ENCODE measurements around the gene YY1AP1. TPM values are rescaled to one million over a fixed set of nuclear protein-coding genes. Genes with fewer than 3 reads are reported as not detected.
"Not testable (repeated sequence)": the region's sequence is repeated elsewhere in the genome, so short reads cannot be mapped to it uniquely, and the experiment has no call there.

The YY1AP1 gene
- total RNA-seq, 1 experiment from 2014 or later: 40.3 TPM

GRCh38 chr1:155706139-155706538 is 17.6 kb upstream of the YY1AP1 start:
- Histone ChIP-seq H3K4me3 (replicated peaks in 1 of 2; ENCODE audit: low read depth in 1 of 2, low read length in 2 of 2) (no peak overlapping the region), H3K9me2 (ENCODE audit: insufficient read depth) (no peaks in the 10 kb centered on the region), H4K20me1 (ENCODE audit: insufficient read depth) (no peaks in the 10 kb centered on the region), H2AFZ (ENCODE audit: low read depth, low read length, poor library complexity, severe bottlenecking) (no peak overlapping the region), H3K4me2 (ENCODE audit: low read length) (peak overlapping the region; percentile 46), H3K9ac (ENCODE audit: low read length) (no peak overlapping the region), H3K79me2 (ENCODE audit: insufficient read depth, low read length) (peaks cover 78% of the 10 kb centered on the region), H3K27ac (ENCODE audit: low read depth, low read length) (no peak overlapping the region), H3K4me1 (ENCODE audit: control insufficient read depth in 1 of 2, insufficient read depth in 2 of 2, low read length in 2 of 2) (peaks cover 10 to 19% of the 10 kb centered on the region in 2 experiments), H3K9me3 (ENCODE audit: control insufficient read depth in 1 of 2, insufficient read depth in 1 of 2, low read depth in 1 of 2, low read length in 2 of 2) (no peaks in the 10 kb centered on the region), H3K36me3 (ENCODE audit: control insufficient read depth in 1 of 2, insufficient read depth in 2 of 2, low read length in 2 of 2) (peaks cover under 1 to 5% of the 10 kb centered on the region in 2 experiments; a peak in 2 of 4 replicates), H3K27me3 (ENCODE audit: insufficient read depth, low read length) (no peaks in the 10 kb centered on the region)
- no TSS peak for BruUV-seq (replicated peaks)
- CTCF ChIA-PET: interaction anchor here (0.6 kb wide), 1 partner anchor 23 kb away, joined by 3 read pairs; no protein-coding TSS in a partner anchor
- ATAC-seq (peak; percentile 85), DNase-seq (ENCODE audit: low read depth, low spot score) (peak; percentile 24)
- TF ChIP-seq CTCF (IDR thresholded peaks at IDR 0.05 in 2 of 3, conservative IDR thresholded peaks at IDR 0.05 in 1 of 3; ENCODE audit: borderline replicate concordance in 1 of 3, insufficient read depth in 1 of 3, low read depth in 2 of 3, low read length in 2 of 3) (no peak), JUND (IDR thresholded peaks at IDR 0.05) (0 out of 2 replicates have a peak, but pooled peaks have one; percentile 21), SP1 (IDR thresholded peaks at IDR 0.05; ENCODE audit: low read depth) (no peak), FOSL1 (IDR thresholded peaks at IDR 0.05; ENCODE audit: low read depth) (peak; percentile 26; the same call in 1 of the 2 replicates)
- POLR2A ChIA-PET: no interaction called here
- intact Hi-C loops (cut with micrococcal nuclease): no loop called here
- RAD21 ChIA-PET (ENCODE audit: low non-redundant PET in 1 of 2, low total read pairs in 2 of 2, uncharacterized antibody in 2 of 2, unreplicated experiment in 2 of 2): no interaction called here

GRCh38 chr1:155704414-155704813 is 15.8 kb upstream of the YY1AP1 start:
- H3K4me2 ChIP-seq (ENCODE audit: low read length); intact Hi-C loops (cut with micrococcal nuclease); RAD21 ChIA-PET (ENCODE audit: low non-redundant PET in 1 of 2, low total read pairs in 2 of 2, uncharacterized antibody in 2 of 2, unreplicated experiment in 2 of 2); BruUV-seq (replicated peaks); H3K9me2 ChIP-seq (ENCODE audit: insufficient read depth); H2AFZ ChIP-seq (ENCODE audit: low read depth, low read length, poor library complexity, severe bottlenecking); H3K9me3 ChIP-seq (ENCODE audit: control insufficient read depth in 1 of 2, insufficient read depth in 1 of 2, low read depth in 1 of 2, low read length in 2 of 2); DNase-seq (ENCODE audit: low read depth, low spot score); POLR2A ChIA-PET; H3K27ac ChIP-seq (ENCODE audit: low read depth, low read length); H3K27me3 ChIP-seq (ENCODE audit: insufficient read depth, low read length); H4K20me1 ChIP-seq (ENCODE audit: insufficient read depth); H3K36me3 ChIP-seq (ENCODE audit: control insufficient read depth in 1 of 2, insufficient read depth in 2 of 2, low read length in 2 of 2); ATAC-seq; CTCF ChIA-PET; H3K9ac ChIP-seq (ENCODE audit: low read length); H3K4me3 ChIP-seq (replicated peaks in 1 of 2; ENCODE audit: low read depth in 1 of 2, low read length in 2 of 2): not testable (repeated sequence)
- H3K4me1 ChIP-seq (ENCODE audit: control insufficient read depth in 1 of 2, insufficient read depth in 2 of 2, low read length in 2 of 2): peaks cover 10 to 19% of the 10 kb centered on the region in 2 experiments
- peaks cover 81% of the 10 kb centered on the region for H3K79me2 ChIP-seq (ENCODE audit: insufficient read depth, low read length)
